Epithelial cell of proximal tubule (primary cell): ENCODE data around the gene NKX2-2. TPM values are rescaled to one million over a fixed set of nuclear protein-coding genes. Genes with fewer than 3 reads are reported as not detected.

Source experiments
- DNase-seq: peaks from one replicate; pipeline ENCODE4 v3.0.0-alpha.2; 2011; ENCODE audit warnings: low read depth
- H3K4me3 ChIP-seq: 2 replicates; pipeline ENCODE4 v1.5.1; 2011; ENCODE audit warnings: low read depth, mild to moderate bottlenecking, low read length
- total RNA-seq: library from RNA; depleted of rRNA; stranded (reverse); fragments of >200 nt; gene quantifications from 2 replicates; pipeline ENCODE4 v1.2.3, GENCODE V29; 2015
- TF ChIP-seq, protein P1 (sequence below): conservative IDR thresholded peaks from 2 replicates; pipeline ENCODE4 v1.5.1; 2012; ENCODE audit warnings: low read depth, mild to moderate bottlenecking, low read length

The NKX2-2 gene
- total RNA-seq, 1 donor from 2014 or later: not detected

DNA sequence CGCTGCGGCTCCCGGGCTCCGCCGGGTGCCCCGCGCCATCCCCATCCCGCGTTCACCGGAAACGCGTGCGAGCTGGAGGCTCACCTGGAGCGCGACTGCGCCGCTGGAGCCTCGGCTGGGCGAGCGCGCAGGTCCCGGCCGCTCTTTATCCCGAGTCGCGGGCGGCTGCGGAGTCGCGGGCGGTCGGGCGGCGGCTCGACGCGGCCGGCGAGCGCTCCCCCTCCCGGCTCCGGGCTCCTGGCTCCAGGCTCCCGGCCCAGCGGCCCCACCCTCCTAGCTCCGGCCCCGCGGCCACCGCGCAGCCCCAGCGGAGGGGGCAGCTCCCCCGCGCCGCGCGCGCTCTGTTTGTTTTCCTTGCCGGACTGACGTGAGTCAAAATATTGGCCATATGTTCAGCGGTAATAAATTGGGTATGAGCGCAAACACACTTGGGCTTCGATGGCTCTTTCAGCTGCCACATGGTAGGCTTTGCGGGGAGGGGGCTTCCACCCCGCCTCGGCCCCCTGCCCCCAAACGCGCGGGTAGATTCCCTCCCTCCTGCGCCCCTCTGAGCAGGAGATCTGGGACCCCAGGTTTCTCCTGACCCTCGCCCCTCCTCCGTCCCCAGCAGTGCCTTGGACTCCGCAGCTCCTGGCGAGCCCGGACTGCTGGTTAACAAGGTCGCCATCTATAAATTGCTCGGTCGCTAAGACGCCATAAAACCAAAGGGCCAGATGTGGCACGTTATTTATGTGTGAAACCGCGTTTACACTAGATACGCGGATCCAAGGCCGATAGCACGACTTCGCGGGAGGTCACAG, 8.8 kb upstream of the NKX2-2 start:
- TF ChIP-seq, protein P1, sequence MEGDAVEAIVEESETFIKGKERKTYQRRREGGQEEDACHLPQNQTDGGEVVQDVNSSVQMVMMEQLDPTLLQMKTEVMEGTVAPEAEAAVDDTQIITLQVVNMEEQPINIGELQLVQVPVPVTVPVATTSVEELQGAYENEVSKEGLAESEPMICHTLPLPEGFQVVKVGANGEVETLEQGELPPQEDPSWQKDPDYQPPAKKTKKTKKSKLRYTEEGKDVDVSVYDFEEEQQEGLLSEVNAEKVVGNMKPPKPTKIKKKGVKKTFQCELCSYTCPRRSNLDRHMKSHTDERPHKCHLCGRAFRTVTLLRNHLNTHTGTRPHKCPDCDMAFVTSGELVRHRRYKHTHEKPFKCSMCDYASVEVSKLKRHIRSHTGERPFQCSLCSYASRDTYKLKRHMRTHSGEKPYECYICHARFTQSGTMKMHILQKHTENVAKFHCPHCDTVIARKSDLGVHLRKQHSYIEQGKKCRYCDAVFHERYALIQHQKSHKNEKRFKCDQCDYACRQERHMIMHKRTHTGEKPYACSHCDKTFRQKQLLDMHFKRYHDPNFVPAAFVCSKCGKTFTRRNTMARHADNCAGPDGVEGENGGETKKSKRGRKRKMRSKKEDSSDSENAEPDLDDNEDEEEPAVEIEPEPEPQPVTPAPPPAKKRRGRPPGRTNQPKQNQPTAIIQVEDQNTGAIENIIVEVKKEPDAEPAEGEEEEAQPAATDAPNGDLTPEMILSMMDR: no peak
- no peak for DNase-seq
- no peak overlapping the region for H3K4me3 ChIP-seq

DNA sequence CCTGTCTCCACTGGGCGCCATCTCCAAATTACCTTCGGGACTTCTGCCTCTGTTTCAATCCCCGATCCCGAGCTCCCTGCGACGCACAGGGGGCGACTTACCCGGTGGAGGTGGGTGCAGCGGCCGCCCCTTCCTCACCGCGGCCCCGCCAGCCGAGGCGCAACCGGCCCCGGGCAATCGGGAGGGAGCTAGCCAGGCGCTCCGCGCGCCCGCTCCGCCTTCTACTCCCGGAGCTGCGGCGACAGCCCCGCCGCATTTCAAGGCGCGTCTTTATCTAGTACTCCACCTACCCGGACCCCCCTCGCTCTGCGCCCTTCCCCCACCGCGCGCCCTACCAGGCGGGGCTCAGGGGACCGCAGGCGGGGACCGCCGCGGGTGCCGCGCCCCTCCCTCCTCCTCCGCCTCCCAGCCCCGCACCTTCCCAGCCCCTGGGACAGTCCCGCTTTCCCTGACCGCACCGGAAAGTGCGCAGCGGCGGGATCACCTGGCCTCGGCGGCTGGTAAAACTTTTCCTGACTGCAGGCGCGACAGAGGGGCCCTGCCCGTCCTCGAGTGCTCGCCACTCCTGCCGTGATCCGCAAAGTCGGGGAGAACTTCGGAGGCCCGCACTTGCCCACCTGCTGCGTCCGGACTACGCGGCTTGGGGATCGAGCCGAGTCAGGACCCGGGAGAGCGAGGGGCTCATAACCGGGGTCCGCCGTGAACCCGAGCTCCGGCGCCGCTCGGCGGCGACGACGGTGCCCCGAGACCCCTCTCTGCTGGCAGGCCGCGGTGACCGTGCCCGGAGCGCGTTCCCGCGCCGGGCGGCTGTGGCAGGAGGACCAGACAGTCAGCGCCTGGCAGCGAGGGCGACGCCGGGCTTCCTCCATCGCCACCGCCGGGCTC, 8.0 kb upstream of the NKX2-2 start:
- DNase-seq: no peak
- no peak overlapping the region for H3K4me3 ChIP-seq
- TF ChIP-seq, protein P1: no peak

DNA sequence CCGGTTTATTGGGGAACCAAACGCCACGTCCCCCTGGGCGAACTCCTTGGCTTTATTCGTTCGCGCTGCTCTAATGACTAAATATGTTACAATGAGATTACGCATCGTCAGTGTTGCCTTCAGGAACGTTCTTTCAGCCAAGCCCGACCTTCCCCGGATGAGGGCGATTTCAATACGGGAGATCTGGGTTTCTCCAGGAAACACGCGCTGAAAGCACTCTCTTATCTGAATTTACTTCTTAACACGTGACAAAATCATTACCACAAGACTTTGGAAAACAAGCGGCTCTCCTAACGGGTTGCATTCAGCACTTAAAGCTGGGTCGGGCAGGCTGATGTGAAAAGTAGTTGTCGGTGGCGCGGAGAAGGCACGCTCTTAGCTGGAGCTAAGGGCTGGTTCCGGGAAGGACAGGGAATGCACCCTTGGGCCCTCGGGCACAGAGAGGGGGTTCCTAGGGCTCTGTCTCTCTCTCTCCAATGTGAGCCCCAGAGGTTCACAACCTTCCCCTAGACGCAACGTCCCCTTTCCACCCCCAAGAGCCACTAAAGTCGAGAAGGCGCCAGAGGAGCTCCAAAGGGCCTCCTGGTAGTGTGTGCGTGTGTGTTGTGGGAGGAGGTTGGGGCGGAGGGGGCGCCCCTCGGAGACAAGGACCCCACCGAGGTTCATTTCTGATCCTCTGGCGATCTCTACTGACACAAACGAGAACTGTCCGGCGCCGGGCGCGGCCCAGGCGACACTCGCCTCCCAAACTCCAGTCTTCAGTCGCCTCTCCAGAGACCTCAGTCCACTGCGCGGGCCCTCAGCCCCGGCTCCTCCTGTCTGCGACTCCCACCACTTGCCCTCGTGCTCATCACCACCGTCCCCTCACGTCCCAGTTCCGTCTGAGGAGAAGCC, 7.1 kb upstream of the NKX2-2 start:
- H3K4me3 ChIP-seq: no peak overlapping the region
- TF ChIP-seq, protein P1: no peak
- DNase-seq: no peak

DNA sequence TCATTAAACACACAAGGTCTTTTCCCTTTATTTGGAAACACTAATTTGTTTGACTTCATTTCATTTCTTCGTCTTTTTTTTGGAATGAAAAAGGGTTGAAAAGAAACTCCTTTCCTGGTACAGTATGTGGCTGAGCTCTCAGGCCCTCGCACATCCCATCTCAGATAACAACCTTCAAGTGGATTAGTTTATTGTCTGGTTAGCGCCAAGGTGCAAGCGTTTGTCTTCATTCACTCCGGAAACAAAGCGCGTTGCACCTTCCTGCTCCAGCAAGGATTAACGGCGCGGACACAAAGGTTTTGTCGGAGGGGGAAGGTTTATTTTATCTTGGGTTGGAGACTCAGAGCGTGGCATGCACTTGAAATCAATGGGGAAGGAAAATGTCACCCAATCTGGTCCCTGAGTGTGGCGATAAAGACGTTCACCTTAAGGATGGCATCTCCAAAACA, 5.3 kb upstream of the NKX2-2 start:
- DNase-seq: no peak
- TF ChIP-seq, protein P1: no peak
- H3K4me3 ChIP-seq: no peak overlapping the region

DNA sequence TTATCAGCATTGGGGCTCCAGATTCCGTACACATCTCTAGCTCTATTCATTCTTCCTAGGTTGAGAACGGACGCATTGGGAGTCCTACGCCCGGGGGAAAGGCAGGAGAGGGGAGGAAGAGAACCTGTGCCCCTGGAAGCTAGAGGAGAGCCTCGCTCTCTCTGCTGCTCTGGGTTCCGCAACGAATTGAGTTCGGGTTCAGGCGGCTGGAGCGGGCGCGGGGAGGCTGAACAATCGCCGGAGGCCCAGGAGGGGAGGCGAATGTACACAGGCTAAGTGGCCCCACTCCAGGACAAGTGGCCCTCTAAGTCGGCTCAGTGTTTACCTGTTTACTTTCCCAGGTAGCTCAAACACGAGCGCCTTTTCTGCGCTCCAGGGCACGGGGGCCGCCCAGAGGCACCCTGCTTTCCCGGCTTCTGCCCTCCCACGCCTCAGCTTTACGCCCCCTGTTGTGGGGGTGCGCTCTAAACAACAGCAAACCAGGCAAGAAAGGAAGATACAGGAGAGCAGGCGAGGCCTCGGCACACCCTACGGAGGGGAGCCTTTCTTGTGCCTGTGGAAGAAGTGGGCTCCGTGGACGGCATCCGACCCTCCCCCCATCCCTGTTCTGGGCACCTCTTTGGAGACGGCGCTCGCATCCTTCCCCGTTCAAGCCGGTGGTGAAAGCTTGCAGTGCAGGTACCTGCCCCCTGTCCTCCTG, 4.6 kb upstream of the NKX2-2 start:
- no peak overlapping the region for H3K4me3 ChIP-seq
- no peak for DNase-seq
- TF ChIP-seq, protein P1: no peak
